GM18502 (cell line): ENCODE measurements around the gene METTL17.
"Not testable (repeated sequence)": the region's sequence is repeated elsewhere in the genome, so short reads cannot be mapped to it uniquely, and the experiment has no call there.

Source experiments
- ATAC-seq: cut with Tn5 transposase; IDR thresholded peaks from one replicate; pipeline ENCODE4 v1.9.1; 2021; ENCODE audit warnings: mild to moderate bottlenecking; ENCODE audit not compliant: unreplicated experiment, poor library complexity

METTL17 gene

DNA sequence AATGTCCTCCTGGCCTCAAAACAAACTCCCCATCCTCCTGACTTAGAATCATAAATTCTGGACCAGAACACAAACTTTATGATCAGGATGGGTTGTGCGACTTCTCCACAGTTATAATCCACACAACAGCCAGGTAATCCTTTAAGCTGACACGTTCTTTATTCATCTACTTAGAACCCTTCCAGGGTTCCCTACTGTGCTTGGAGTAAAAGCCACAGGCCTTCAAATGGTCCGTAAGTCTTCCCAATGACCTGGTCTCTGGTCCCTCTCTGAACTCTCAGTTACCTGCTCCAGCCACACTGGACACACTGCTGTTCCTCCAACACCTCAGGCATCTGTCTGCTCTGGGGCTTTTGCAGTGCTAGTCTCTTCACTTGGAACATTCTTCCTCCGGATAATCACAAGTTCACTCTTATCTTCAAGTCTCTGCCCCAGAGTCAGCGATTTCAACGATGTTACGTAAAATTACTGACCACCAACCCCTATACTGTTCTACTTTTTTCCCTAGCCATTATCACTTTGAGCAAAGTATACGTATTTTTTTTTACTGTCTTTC, 50.7 kb downstream of the METTL17 start:
- no peak for ATAC-seq

DNA sequence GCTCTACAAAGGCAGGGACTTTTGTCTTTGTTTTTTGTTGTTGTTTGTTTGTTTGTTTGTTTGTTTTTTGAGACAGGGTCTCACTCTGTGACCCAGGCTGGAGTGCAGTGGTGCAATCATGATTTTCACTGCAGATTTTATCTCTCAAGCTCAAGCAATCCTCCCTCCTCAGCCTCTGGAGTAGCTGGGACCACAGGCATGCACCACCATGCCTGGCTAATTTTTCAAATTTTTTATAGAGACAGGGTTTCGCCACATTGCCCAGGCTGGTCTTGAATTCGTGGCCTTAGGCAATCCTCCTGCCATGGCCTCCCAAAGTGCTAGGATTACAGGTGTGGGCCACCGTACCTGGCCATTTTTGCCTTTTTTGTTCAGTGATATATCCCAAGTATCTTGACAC, 51.2 kb downstream of the METTL17 start:
- ATAC-seq = not testable (repeated sequence)

DNA sequence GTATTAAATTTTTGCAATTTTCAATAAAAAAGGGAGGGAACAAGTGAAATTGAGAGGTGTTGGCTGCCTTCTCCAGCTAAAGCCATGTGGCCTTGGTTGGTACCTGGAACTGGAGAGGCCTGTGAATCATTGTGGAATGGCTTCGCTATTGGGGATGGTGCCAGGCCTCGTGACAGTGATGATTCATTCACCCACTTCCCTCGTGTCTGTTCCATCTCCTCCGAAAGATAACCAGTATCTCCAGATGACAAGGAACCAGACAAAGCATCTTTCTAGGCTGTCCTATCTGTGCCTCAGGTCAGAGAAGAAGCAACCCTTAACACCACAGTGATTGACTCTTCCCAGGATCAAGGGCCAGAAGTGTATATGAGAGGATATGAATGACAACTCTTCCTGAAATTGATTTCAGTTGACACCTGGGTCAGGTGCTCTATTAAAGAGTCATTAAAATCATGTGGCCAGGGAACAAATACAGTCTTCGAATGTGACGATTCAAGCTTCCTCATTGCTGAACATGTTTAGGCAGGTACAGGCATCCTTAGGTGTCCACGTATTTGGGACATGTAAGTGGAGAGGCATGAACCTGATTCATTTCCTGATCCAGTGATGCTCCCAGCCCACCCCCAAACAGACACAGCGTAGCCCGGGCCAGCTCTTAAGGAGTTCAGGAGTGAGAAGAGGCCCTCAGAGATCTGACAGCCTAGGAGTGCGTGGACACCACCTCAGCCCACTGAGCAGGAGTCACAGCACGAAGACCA, 52.1 kb downstream of the METTL17 start, which contains the start of gene RNASE7:
Gene RNASE7 (plus strand): TSS at position 687 of the 758 bp plus-strand sequence. CDS start 631 bp downstream, outside the sequence.
- ATAC-seq = no peak

GRCh38 chr14:21042918-21043317, 53.1 kb downstream of the METTL17 start:
- ATAC-seq = no peak

- no peak for ATAC-seq
Observed at GRCh38 chr14:21043387-21043973, 53.7 kb downstream of the METTL17 start.

- no peak for ATAC-seq
Observed at GRCh38 chr14:21043974-21044618, 54.3 kb downstream of the METTL17 start.
